Ascending aorta (tissue), 2 donors: ENCODE data around the gene QRSL1. TPM values are rescaled to one million over a fixed set of nuclear protein-coding genes. Genes with fewer than 3 reads are reported as not detected.
"Not testable (repeated sequence)": the region's sequence is repeated elsewhere in the genome, so short reads cannot be mapped to it uniquely, and the experiment has no call there.

Experiments used
- DNase-seq, 2 donors: peaks; one replicate each; pipeline ENCODE4 v3.0.0-alpha.2; 2019; ENCODE audit warnings: low spot score in 2 of 2
- H3K27ac ChIP-seq, 2 donors: fragments of 200-600 bp; sonication (generic); one replicate each; pipeline ENCODE4 v1.5.1; 2016 to 2017; ENCODE audit warnings: mild to moderate bottlenecking in 1 of 2
- H3K27me3 ChIP-seq: fragments of 200-600 bp; sonication (generic); one replicate; pipeline ENCODE4 v1.5.1; 2017
- H3K36me3 ChIP-seq, 2 donors: fragments of 200-600 bp; sonication (generic); one replicate each; pipeline ENCODE4 v1.5.1; 2016
- H3K4me1 ChIP-seq, 2 donors: fragments of 200-600 bp; sonication (generic); one replicate each; pipeline ENCODE4 v1.5.1; 2016 to 2017; ENCODE audit warnings: mild to moderate bottlenecking in 1 of 2
- H3K4me3 ChIP-seq, 2 donors: fragments of 200-600 bp; sonication (generic); one replicate each; pipeline ENCODE4 v1.5.1; 2016 to 2017; ENCODE audit warnings: mild to moderate bottlenecking in 1 of 2
- H3K9me3 ChIP-seq, 2 donors: fragments of 200-600 bp; sonication (generic); one replicate each; pipeline ENCODE4 v1.5.1; 2016
- intact Hi-C: fragments of 100-400 bp; cut with DNase I; formaldehyde crosslinking; loops from one replicate; pipeline ENCODE4 v1.15.1; 2023
- total RNA-seq: library from RNA; depleted of rRNA; stranded (reverse); fragments of >200 nt; gene quantifications from one replicate; pipeline ENCODE4 v1.1.0, GENCODE V29; 2016
- TF ChIP-seq, protein P1 (sequence below), 3 experiments: fragments of 200-600 bp in 2 of 3; fragments of 450-650 bp in 1 of 3; sonication (generic) in 2 of 3; IDR thresholded peaks; one replicate each; pipeline ENCODE4 v1.5.1; 2016 to 2019; ENCODE audit warnings: antibody characterized with exemption in 3 of 3, mild to moderate bottlenecking in 1 of 3, moderate library complexity in 1 of 3

The QRSL1 gene, protein sequence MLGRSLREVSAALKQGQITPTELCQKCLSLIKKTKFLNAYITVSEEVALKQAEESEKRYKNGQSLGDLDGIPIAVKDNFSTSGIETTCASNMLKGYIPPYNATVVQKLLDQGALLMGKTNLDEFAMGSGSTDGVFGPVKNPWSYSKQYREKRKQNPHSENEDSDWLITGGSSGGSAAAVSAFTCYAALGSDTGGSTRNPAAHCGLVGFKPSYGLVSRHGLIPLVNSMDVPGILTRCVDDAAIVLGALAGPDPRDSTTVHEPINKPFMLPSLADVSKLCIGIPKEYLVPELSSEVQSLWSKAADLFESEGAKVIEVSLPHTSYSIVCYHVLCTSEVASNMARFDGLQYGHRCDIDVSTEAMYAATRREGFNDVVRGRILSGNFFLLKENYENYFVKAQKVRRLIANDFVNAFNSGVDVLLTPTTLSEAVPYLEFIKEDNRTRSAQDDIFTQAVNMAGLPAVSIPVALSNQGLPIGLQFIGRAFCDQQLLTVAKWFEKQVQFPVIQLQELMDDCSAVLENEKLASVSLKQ
- 3.9 TPM for total RNA-seq

DNA sequence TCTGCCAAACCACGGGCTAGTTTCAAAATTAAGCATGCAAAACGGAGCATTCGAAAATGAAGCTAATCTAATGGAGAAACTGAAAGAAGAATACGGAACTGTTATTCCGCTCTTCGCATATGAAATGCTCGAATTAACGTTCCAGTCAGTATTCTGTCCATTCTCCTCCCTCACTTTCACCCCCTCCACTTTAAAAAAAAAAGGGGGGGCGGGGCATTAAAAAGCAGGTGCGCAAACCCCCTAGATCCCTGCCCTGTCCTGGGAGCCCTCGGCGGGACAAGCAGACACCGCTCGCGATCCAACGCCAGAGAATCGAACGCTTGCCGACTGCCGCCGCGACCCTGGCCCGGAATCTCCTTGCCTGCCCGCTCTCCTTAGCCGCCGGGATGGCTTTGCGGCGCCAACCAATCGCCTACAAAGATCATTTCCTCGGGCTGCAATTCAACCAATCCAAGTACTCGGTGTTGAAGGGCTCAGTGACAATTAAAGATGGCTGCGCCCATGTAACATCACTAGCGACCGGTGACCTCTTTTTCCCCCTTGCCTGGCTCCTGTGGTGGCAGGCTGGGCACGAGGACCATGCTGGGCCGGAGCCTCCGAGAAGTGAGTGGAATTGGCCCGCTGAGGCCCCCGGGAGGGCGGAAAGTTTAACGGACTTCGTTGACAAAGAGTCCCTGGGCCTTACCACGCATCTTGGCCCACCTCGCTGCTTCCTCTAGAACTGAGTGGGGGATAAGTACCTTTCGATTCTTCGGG, at the start of gene QRSL1, which contains the start of gene RTN4IP1:
Gene QRSL1 (plus strand): TSS at position 476 of the 756 bp plus-strand sequence. CDS start 104 bp downstream, at position 580.
Gene RTN4IP1 (minus strand): TSS at position 396 of the 756 bp plus-strand sequence. CDS start 477 bp downstream, outside the sequence.
- peak within 1 kb of the TSS; percentile 68 to 71 for H3K27ac ChIP-seq
- intact Hi-C loops: loop anchor here (1.0 kb wide), 2 partner anchors 110 to 304 kb away; partner anchors contain the start of gene ATG5
- DNase-seq: peak; percentile 47 to 92

DNA sequence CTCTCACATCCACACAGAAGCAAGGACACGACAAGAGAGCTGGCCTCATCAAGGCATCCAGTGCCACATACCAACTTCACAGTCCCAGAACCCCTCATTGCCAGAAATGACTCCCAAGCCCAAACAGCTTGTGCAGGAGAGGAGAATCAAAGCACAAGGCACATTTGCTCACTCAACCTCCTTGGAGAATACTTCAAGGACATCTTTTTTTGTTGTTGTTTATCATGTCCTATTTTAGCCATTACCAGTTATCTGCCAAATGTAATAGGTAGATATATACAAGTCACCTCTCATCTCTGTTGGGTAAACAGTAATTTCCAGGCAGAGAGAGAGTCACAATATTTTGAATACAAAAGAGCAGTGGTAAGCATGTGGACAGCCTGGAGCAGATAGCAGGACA, 47.9 kb upstream of the QRSL1 start:
- Histone ChIP-seq H3K27me3 (no peaks in the 10 kb centered on the region), H3K4me1 (no peaks in the 10 kb centered on the region), H3K27ac (no peak overlapping the region), H3K9me3 (no peaks in the 10 kb centered on the region), H3K36me3 (peaks cover 3 to 4% of the 10 kb centered on the region in 2 donors), H3K4me3 (no peak overlapping the region)
- DNase-seq: no peak
- intact Hi-C loops: no loop called here
- TF ChIP-seq, protein P1, sequence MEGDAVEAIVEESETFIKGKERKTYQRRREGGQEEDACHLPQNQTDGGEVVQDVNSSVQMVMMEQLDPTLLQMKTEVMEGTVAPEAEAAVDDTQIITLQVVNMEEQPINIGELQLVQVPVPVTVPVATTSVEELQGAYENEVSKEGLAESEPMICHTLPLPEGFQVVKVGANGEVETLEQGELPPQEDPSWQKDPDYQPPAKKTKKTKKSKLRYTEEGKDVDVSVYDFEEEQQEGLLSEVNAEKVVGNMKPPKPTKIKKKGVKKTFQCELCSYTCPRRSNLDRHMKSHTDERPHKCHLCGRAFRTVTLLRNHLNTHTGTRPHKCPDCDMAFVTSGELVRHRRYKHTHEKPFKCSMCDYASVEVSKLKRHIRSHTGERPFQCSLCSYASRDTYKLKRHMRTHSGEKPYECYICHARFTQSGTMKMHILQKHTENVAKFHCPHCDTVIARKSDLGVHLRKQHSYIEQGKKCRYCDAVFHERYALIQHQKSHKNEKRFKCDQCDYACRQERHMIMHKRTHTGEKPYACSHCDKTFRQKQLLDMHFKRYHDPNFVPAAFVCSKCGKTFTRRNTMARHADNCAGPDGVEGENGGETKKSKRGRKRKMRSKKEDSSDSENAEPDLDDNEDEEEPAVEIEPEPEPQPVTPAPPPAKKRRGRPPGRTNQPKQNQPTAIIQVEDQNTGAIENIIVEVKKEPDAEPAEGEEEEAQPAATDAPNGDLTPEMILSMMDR (IDR thresholded peaks at IDR 0.05): no peak

More for the DNA sequence above, at the start of gene QRSL1, which contains the start of gene RTN4IP1:
- H3K36me3 ChIP-seq: no peaks in the 10 kb centered on the region
- TF ChIP-seq, protein P1 (IDR thresholded peaks at IDR 0.05): no peak
- no peaks in the 10 kb centered on the region for H3K27me3 ChIP-seq
- peak within 1 kb of the TSS; percentile 64 to 91 for H3K4me3 ChIP-seq
- peaks cover 0 to 7% of the 10 kb centered on the region in 2 donors for H3K4me1 ChIP-seq
- H3K9me3 ChIP-seq: no peaks in the 10 kb centered on the region

DNA sequence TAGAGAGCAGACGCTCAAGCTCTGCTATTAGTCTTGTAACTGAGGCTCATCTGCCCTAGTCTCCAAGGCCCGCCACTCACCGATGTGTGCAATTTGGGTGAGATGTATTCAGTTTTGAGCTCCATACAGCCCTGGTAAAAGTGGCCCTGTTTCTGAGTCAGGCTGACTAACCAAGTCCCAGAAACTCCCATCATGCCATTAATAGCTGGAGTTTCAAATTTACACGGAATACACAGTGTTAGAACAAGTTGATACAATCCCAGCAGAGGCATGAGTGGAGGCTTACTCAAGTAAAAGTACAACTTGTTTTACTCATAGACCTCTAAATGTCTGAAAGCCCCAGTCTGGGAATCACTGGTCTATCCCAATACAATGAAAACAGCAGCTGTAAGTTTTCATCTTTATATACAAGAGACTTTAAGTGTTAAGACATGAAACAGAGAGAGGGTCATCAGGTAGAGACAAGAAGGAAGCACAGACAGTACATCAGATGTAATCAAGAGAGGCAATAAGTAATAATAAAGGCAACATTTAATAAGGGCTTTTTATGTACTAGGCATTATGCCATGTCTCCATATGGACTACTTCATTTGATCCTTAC, 42.5 kb upstream of the QRSL1 start:
- DNase-seq: no peak
- Histone ChIP-seq H3K4me1 (no peaks in the 10 kb centered on the region), H3K27me3 (no peaks in the 10 kb centered on the region), H3K9me3 (no peaks in the 10 kb centered on the region), H3K4me3 (no peak overlapping the region), H3K27ac (no peak overlapping the region), H3K36me3 (peaks cover 4 to 12% of the 10 kb centered on the region in 2 donors)
- intact Hi-C loops: no loop called here
- TF ChIP-seq, protein P1 (IDR thresholded peaks at IDR 0.05): no peak

DNA sequence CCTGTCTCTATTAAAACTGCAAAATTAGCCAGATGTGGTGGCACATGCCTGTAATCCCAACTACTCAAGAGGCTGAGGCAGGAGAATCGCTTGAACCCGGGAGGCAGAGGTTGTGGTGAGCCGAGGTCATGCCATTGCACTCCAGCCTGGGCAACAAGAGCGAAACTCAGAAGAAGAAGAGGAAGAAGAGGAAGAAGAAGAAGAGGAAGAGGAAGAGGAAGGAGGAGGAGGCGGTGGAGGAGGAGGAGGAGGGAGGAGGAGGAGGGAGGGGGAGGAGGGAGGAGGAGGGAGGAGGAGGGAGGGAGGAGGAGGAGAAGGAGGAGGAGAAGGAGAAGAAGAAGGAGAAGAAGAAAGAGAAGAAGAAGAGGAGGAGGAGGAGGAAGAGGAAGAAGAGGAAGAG, 40.4 kb upstream of the QRSL1 start:
- H3K27me3 ChIP-seq, H3K27ac ChIP-seq, DNase-seq, H3K36me3 ChIP-seq, H3K4me1 ChIP-seq, H3K9me3 ChIP-seq, H3K4me3 ChIP-seq, intact Hi-C loops: not testable (repeated sequence)

DNA sequence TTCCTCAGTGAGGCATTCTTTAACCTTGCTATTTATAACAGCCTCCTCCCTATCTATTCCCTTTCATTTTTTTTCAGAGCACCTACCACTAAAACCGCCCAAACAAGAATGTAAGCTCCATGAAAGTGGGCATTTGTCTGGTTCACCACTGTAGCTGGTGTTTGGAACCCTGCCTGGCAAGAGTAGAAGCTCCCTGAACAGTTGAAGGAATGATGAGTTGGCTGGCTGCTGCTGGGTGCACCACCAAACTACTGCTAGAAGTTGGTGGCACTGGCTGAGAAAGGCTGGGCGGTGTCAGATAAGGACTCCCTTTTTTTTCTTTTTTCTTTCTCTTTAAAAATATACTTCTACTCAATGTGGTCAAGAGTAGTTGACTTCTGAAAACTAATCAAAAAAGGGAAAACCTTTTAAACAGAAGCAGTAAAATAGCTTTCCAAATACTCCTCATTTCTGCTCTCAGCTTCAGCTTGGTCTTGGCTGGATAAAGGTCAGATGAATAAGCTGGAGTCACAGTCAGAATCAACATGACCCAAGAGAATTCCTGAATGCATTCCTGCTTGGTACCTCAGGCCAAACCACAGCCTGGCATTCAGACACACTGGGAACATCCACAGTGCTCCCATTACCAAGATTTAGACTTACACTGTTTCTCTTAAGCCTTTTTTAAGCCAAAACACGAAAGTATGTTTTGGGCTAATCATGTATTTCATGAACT, 38.1 kb upstream of the QRSL1 start:
- DNase-seq: no peak
- peaks cover 0 to 8% of the 10 kb centered on the region in 2 donors for H3K36me3 ChIP-seq
- H3K9me3 ChIP-seq: no peaks in the 10 kb centered on the region
- no peak overlapping the region for H3K4me3 ChIP-seq
- no peak overlapping the region for H3K27ac ChIP-seq
- no peaks in the 10 kb centered on the region for H3K4me1 ChIP-seq
- no peaks in the 10 kb centered on the region for H3K27me3 ChIP-seq
- TF ChIP-seq, protein P1 (IDR thresholded peaks at IDR 0.05): no peak
- intact Hi-C loops: no loop called here
